Measurements from ENCODE around the gene ANKS1B.

Gene ANKS1B

GRCh38 chr12:99513066-99513465 is 471.7 kb downstream of the ANKS1B start:
- Histone ChIP-seq H3K9me3 (ENCODE audit: insufficient read depth, low read depth, low read length) (no peaks in the 10 kb centered on the region), H3K27ac (ENCODE audit: low read depth, low read length) (no peak overlapping the region), H3K4me3 (ENCODE audit: low read length) (no peak overlapping the region), H3K36me3 (ENCODE audit: insufficient read depth, low read length) (no peaks in the 10 kb centered on the region), H3K9ac (ENCODE audit: low read depth, low read length) (no peak overlapping the region), H3K4me1 (ENCODE audit: insufficient read depth, low read length) (no peaks in the 10 kb centered on the region), H3K27me3 (ENCODE audit: insufficient read depth, low read length) (no peaks in the 10 kb centered on the region)
- no CpG with 5 or more reads among the region's 2 CpGs for WGBS

GRCh38 chr12:99505805-99506204 is 478.9 kb downstream of the ANKS1B start:
- Histone ChIP-seq H3K27ac (ENCODE audit: low read depth, low read length) (no peak overlapping the region), H3K9me3 (ENCODE audit: insufficient read depth, low read depth, low read length) (no peaks in the 10 kb centered on the region), H3K4me3 (ENCODE audit: low read length) (no peak overlapping the region), H3K4me1 (ENCODE audit: insufficient read depth, low read length) (no peaks in the 10 kb centered on the region), H3K36me3 (ENCODE audit: insufficient read depth, low read length) (no peaks in the 10 kb centered on the region), H3K27me3 (ENCODE audit: insufficient read depth, low read length) (no peaks in the 10 kb centered on the region), H3K9ac (ENCODE audit: low read depth, low read length) (no peak overlapping the region)
- 100% methylated on average over 3 of the region's 3 CpGs for WGBS

- Histone ChIP-seq H3K4me1 (ENCODE audit: insufficient read depth, low read length) (peaks cover 7% of the 10 kb centered on the region; the same call in 1 of the 2 replicates), H3K27me3 (ENCODE audit: insufficient read depth, low read length) (no peaks in the 10 kb centered on the region), H3K27ac (ENCODE audit: low read depth, low read length) (no peak overlapping the region), H3K9me3 (ENCODE audit: insufficient read depth, low read depth, low read length) (no peaks in the 10 kb centered on the region), H3K36me3 (ENCODE audit: insufficient read depth, low read length) (no peaks in the 10 kb centered on the region), H3K9ac (ENCODE audit: low read depth, low read length) (no peak overlapping the region), H3K4me3 (ENCODE audit: low read length) (no peak overlapping the region)
- WGBS, result 36% methylated on average over 2 of the region's 3 CpGs
Observed at GRCh38 chr12:99498756-99499155, 486.0 kb downstream of the ANKS1B start.

- no peaks in the 10 kb centered on the region for H3K9me3 ChIP-seq (ENCODE audit: insufficient read depth, low read depth, low read length)
- no peaks in the 10 kb centered on the region for H3K36me3 ChIP-seq (ENCODE audit: insufficient read depth, low read length)
- peaks cover 7% of the 10 kb centered on the region; the same call in 1 of the 2 replicates for H3K4me1 ChIP-seq (ENCODE audit: insufficient read depth, low read length)
- no peak overlapping the region for H3K27ac ChIP-seq (ENCODE audit: low read depth, low read length)
- H3K9ac ChIP-seq (ENCODE audit: low read depth, low read length), result no peak overlapping the region
- H3K4me3 ChIP-seq (ENCODE audit: low read length), result no peak overlapping the region
- WGBS, result 100% methylated on average over 1 of the region's 1 CpG
- H3K27me3 ChIP-seq (ENCODE audit: insufficient read depth, low read length), result no peaks in the 10 kb centered on the region
Observed at GRCh38 chr12:99495799-99496198, 488.9 kb downstream of the ANKS1B start.

GRCh38 chr12:99493197-99493596 is 491.5 kb downstream of the ANKS1B start:
- no peak overlapping the region for H3K27ac ChIP-seq (ENCODE audit: low read depth, low read length)
- H3K9me3 ChIP-seq (ENCODE audit: insufficient read depth, low read depth, low read length), result no peaks in the 10 kb centered on the region
- no peaks in the 10 kb centered on the region for H3K27me3 ChIP-seq (ENCODE audit: insufficient read depth, low read length)
- H3K4me3 ChIP-seq (ENCODE audit: low read length), result no peak overlapping the region
- no peak overlapping the region for H3K9ac ChIP-seq (ENCODE audit: low read depth, low read length)
- WGBS, result 88% methylated on average over 1 of the region's 1 CpG
- no peaks in the 10 kb centered on the region for H3K36me3 ChIP-seq (ENCODE audit: insufficient read depth, low read length)
- H3K4me1 ChIP-seq (ENCODE audit: insufficient read depth, low read length), result peaks cover 7% of the 10 kb centered on the region; the same call in 1 of the 2 replicates

GRCh38 chr12:99486277-99486676 is 498.5 kb downstream of the ANKS1B start:
- Histone ChIP-seq H3K27me3 (ENCODE audit: insufficient read depth, low read length) (no peaks in the 10 kb centered on the region), H3K4me1 (ENCODE audit: insufficient read depth, low read length) (no peaks in the 10 kb centered on the region), H3K4me3 (ENCODE audit: low read length) (no peak overlapping the region), H3K9me3 (ENCODE audit: insufficient read depth, low read depth, low read length) (no peaks in the 10 kb centered on the region), H3K9ac (ENCODE audit: low read depth, low read length) (no peak overlapping the region), H3K27ac (ENCODE audit: low read depth, low read length) (no peak overlapping the region), H3K36me3 (ENCODE audit: insufficient read depth, low read length) (no peaks in the 10 kb centered on the region)
- WGBS, result 85% methylated on average over 1 of the region's 1 CpG

- Histone ChIP-seq H3K27me3 (ENCODE audit: insufficient read depth, low read length) (no peaks in the 10 kb centered on the region), H3K36me3 (ENCODE audit: insufficient read depth, low read length) (no peaks in the 10 kb centered on the region), H3K27ac (ENCODE audit: low read depth, low read length) (no peak overlapping the region), H3K4me3 (ENCODE audit: low read length) (no peak overlapping the region), H3K9ac (ENCODE audit: low read depth, low read length) (no peak overlapping the region), H3K9me3 (ENCODE audit: insufficient read depth, low read depth, low read length) (no peaks in the 10 kb centered on the region), H3K4me1 (ENCODE audit: insufficient read depth, low read length) (peaks cover 7% of the 10 kb centered on the region; the same call in 1 of the 2 replicates)
Observed at GRCh38 chr12:99479149-99479548, 505.6 kb downstream of the ANKS1B start.

GRCh38 chr12:99476956-99477355 is 507.8 kb downstream of the ANKS1B start:
- Histone ChIP-seq H3K4me3 (ENCODE audit: low read length) (no peak overlapping the region), H3K9me3 (ENCODE audit: insufficient read depth, low read depth, low read length) (no peaks in the 10 kb centered on the region), H3K4me1 (ENCODE audit: insufficient read depth, low read length) (peaks cover 7% of the 10 kb centered on the region; the same call in 1 of the 2 replicates), H3K36me3 (ENCODE audit: insufficient read depth, low read length) (no peaks in the 10 kb centered on the region), H3K27me3 (ENCODE audit: insufficient read depth, low read length) (no peaks in the 10 kb centered on the region), H3K9ac (ENCODE audit: low read depth, low read length) (no peak overlapping the region), H3K27ac (ENCODE audit: low read depth, low read length) (no peak overlapping the region)
- WGBS, result 89% methylated on average over 2 of the region's 2 CpGs

- H3K9me3 ChIP-seq (ENCODE audit: insufficient read depth, low read depth, low read length), result no peaks in the 10 kb centered on the region
- 79% methylated on average over 4 of the region's 4 CpGs for WGBS
- no peak overlapping the region for H3K27ac ChIP-seq (ENCODE audit: low read depth, low read length)
- no peak overlapping the region for H3K9ac ChIP-seq (ENCODE audit: low read depth, low read length)
- no peak overlapping the region for H3K4me3 ChIP-seq (ENCODE audit: low read length)
- H3K4me1 ChIP-seq (ENCODE audit: insufficient read depth, low read length), result peaks cover 16% of the 10 kb centered on the region; the same call in 1 of the 2 replicates
- H3K27me3 ChIP-seq (ENCODE audit: insufficient read depth, low read length), result no peaks in the 10 kb centered on the region
- H3K36me3 ChIP-seq (ENCODE audit: insufficient read depth, low read length), result no peaks in the 10 kb centered on the region
Observed at GRCh38 chr12:99455350-99456035, 529.2 kb downstream of the ANKS1B start.

GRCh38 chr12:99454539-99455172 is 530.1 kb downstream of the ANKS1B start:
- no peak overlapping the region for H3K9ac ChIP-seq (ENCODE audit: low read depth, low read length)
- 91% methylated on average over 2 of the region's 2 CpGs for WGBS

GRCh38 chr12:99453836-99454538 is 530.7 kb downstream of the ANKS1B start:
- WGBS, result 78% methylated on average over 2 of the region's 2 CpGs
- Histone ChIP-seq H3K27ac (ENCODE audit: low read depth, low read length) (no peak overlapping the region), H3K27me3 (ENCODE audit: insufficient read depth, low read length) (no peaks in the 10 kb centered on the region), H3K4me3 (ENCODE audit: low read length) (no peak overlapping the region), H3K9ac (ENCODE audit: low read depth, low read length) (no peak overlapping the region), H3K9me3 (ENCODE audit: insufficient read depth, low read depth, low read length) (no peaks in the 10 kb centered on the region), H3K4me1 (ENCODE audit: insufficient read depth, low read length) (peaks cover 16% of the 10 kb centered on the region; the same call in 1 of the 2 replicates), H3K36me3 (ENCODE audit: insufficient read depth, low read length) (no peaks in the 10 kb centered on the region)

More at GRCh38 chr12:99454539-99455172, 530.1 kb downstream of the ANKS1B start:
- Histone ChIP-seq H3K4me3 (ENCODE audit: low read length) (no peak overlapping the region), H3K4me1 (ENCODE audit: insufficient read depth, low read length) (peaks cover 16% of the 10 kb centered on the region; the same call in 1 of the 2 replicates), H3K9me3 (ENCODE audit: insufficient read depth, low read depth, low read length) (no peaks in the 10 kb centered on the region), H3K27ac (ENCODE audit: low read depth, low read length) (no peak overlapping the region), H3K36me3 (ENCODE audit: insufficient read depth, low read length) (no peaks in the 10 kb centered on the region), H3K27me3 (ENCODE audit: insufficient read depth, low read length) (no peaks in the 10 kb centered on the region)
